ENCODE data around the gene SLC26A1.

Gene SLC26A1

GRCh38 chr4:998096-998691 lies 5.0 kb upstream of the SLC26A1 start:
- DNase-seq = no peak

GRCh38 chr4:997375-998071 lies 4.3 kb upstream of the SLC26A1 start:
- no peak for DNase-seq

DNA sequence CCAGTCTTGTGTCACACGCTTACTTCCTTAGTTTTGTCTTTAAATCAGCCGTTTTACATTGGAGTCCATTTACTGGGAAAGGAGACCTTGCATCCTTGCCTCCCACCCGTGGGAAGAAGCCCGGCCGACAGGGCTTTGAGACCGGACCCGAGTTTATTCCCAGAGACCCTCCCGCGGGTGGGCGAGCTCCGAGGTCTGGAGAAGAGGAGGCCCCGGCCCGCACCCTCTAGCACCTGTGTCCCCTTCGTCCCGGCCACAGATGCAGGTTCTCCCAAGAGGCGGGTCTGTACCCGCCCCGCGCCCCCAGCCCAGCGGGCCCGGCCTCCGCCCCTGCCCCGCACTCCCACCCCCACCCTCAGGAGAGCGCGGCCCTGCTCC lies 3.8 kb upstream of the SLC26A1 start:
- no peak for DNase-seq

DNA sequence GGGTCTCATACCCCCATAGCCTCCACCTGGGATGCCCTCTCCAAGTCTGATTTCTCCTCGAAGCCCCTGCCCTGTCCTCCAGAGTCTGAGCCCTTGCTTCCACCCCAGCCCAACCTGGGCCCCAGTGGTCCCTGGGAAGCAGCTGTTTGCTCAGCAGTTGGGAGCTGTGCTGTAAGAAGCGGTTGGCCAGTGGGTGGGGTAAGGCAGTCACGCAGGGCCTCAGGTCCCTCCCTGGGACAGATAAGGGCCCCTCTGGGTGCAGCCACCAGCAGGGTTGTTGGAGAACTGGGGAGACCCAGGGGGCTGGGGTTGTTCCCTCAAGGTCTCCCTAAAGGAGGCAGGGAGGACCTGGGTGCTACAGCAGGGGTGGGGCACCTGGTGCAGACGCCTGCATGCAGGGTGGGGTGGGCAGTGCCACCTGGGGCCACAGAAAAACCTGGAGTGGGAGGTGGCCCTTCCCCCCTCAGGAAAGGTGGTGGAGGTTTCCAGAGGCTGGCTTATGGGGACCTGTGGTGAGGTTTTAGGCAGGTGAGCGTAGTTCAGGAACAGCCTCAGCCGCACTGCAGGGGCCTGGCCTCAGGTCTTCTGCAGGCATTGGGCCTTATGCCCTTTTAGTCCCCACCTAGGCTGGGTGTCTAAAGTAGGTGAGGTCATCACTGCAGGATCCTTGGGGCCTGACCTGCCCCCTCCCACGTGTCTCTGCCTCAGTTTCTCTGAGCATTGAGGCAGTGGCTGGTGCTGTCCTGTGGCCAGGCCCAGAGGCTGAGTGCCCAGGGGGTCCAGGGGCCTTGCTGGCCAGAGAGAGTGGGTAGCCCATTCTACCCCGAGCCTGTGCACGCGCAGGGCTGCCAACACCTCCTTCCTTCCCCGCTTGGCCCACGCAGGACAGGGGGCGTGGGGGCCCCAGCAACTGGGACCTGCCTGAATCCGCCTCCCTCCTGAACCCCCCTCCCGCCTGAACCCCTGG lies 3.1 kb upstream of the SLC26A1 start:
- DNase-seq = no peak

GRCh38 chr4:995311-996026 lies 2.3 kb upstream of the SLC26A1 start:
- no peak for DNase-seq

DNA sequence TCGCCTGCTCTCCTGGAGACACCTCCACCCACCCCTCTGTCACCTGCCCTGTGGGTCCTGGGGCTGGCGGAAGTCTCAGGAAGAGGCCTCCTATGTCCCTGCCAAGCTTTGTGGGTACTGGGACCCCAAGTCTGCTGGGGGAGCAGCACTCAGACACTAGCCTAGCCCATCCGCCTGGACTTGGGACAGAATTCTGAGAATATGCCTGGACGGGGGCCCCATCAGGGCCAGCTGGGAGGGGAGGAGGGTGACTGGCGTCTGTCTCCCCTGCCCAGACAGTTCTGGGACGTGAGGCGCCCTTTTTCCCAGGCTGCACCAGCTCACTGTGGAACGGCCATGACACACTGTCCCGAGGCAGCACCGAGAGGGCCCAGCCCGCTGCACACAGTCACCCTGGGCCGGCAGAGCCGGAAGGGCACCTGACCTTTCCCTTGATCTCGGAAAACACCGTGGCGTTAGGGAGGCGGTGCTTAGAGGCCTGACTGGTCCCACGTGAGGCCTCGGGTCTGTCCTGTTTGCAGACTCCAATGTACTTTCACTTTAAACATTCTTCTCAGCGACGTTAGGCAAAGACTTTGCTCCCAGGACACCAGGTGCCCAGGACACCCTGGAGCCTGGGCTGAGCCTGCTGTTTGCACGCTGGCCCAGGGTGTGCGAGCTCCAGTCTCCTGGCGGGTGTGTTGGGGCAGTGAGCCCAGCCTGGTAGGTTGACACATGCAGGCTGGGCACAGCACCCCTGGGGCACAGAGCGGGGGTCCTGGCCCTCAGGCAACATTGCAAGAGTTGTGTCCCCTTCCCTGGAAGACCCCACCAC lies 700 bp downstream of the SLC26A1 start:
- DNase-seq = no peak

DNA sequence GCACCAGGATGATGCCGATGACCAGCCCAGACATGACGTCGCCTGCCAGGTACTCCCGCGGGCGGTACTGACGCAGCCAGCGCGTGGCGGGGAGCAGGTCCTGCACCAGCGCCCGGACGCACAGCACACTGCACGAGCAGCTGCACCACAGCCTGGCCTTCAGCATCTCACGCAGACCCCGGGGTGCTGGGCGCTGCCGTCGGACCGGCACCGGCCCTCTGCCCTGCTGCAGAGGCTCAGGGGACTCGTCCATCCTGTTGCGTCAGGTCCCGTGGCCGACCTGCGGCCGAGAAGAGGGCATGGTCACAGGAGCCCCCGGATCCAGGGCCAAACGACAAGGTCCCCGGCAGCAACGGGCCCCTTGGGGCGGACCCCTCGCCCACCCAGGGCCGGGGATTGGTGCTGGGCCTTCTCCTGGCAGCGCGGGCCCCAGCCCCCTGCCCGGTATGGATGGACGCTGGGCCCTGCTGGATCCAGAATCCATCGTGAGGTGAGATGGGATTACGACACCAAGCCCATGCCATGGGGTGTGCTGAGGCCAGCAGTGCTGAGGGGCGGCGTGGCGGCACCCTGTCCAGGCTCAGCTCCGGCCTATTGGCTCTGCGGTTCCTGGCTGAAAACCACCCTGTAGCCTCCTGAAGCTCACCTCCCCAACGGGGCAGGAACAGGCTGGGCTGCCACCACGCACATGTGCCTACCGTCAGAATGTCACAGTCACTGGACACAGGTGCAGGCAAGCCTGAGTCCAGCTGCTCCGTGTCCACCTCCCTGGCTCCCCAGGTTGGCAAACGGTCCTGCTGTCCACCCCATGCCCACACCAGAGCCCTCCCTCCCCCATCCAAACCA lies 1.5 kb downstream of the SLC26A1 start:
- DNase-seq = no peak

DNA sequence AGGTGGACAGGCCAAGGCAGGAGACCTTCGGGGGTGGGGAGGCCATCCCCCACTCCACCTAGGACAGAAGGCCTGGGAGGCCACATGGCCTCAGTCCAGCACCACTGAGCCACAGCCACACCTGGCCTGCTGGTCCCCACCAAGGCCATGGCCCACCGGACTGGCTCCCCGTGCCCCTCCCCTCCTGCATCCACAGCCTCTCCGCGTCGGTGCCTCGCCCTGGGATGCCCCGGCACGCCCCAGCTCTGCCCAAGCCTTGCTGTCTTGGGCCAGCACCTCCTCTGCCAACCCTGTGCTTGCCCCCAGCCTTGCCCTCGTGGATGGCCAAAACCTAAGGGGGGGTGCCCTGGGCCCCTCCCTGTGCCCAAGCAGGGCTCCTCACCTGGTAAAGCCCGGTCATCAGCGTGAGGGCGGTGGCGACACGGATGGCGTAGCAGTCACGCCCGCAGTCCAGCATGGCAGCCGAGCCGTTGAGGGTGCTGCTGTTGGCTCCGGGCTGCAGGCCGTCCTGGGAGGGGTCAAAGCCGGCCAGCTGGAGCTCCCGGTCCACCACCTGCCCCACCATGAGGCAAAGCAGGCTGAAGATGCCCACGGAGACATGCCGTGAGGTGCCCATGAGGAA lies 2.3 kb downstream of the SLC26A1 start:
- DNase-seq = no peak

DNA sequence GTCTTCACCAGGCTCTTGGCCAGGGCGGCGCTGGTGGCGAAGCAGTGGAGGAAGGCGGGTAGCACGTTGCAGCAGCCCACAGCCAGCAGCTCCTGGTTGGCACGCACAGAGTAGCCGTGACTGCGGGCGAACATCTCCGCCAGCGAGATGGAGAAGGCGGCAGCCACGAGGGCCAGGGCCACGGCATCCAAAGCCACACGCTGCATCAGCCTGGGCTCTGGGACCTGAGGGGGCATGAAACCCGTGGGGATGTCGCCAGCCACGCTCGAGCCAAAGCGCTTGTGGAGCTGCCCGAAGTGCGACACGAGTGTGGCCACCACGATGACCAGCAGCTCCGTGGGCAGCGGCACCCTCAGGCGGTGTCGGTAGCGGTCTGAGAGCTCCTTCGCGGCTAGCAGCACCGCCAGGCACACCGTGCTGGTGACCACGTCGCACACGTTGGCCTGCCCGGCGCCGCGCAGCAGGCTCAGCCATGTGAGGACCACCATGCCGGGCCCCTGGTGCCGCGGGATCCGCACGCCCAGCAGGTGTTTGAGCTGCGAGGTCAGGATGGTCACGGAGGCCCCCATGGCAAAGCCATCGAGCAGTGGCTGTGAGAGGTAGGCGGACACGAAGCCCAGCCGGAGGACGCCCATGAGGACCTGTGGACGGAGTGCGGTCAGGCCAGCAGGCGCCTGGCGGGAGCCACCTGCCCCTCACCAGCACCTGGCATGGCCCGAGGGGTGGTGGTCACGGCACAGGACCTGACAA lies 3.3 kb downstream of the SLC26A1 start:
- no peak for DNase-seq

- no peak for DNase-seq
These were observed 4.2 kb downstream of the SLC26A1 start for GRCh38 chr4:988726-989721.

GRCh38 chr4:987624-988513 lies 5.3 kb downstream of the SLC26A1 start:
- DNase-seq = no peak

DNA sequence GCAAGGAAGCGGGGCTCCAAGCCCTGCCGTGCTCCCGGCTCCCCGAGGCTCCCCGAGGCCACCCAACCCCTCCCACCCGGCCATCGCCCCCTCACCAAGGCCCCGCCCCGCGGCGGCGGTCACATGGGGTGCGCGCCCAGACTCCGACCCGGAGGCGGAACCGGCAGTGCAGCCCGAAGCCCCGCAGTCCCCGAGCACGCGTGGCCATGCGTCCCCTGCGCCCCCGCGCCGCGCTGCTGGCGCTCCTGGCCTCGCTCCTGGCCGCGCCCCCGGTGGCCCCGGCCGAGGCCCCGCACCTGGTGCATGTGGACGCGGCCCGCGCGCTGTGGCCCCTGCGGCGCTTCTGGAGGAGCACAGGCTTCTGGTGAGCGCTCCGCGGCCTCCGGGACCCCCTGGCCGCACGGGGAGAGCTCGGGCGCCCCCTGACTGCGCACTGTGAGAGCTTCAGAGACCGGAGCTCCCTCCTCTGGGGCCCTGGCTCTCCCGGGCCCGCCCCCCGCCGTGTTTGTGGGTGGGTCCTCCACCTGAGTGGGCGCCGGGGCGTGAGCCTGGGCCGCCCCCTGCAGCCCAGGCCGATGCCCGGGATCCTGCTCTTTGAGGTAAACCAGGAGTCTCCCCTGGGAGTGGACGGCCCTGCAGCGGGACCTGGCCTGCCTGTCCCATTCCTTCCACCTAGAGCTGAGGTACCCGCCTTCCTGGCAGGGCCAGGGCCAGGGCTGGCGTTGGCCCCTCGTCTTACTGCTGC lies 6.2 kb downstream of the SLC26A1 start, which contains the start of gene IDUA:
TSS of gene IDUA (plus strand) at position 166 of the 745 bp plus-strand sequence. CDS start at position 207, 41 bp downstream.
- DNase-seq = peak; percentile 12

DNA sequence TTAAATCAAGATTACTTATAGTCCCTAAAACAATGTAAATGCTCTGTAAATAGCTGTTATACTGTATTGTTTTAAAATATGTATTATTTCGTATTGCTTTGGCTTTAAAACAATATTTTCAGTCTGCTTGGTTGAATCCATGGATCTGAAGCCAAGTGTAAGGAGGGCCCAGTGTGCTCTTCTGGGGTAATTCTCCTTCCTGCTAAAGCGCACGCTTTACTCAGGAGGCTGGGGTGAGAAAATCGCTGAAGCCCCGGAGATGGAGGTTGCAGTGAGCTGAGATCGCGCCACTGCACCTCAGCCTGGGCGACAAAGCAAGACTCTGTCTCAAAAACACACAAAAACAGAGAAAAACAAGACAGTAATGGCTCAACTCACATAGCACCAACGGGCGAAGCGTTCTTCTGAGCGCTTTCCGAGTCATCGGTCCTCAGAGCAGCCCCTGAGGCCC lies 6.8 kb downstream of the SLC26A1 start:
- DNase-seq = no peak

GRCh38 chr4:985123-985830 lies 7.9 kb downstream of the SLC26A1 start:
- DNase-seq = no peak

DNA sequence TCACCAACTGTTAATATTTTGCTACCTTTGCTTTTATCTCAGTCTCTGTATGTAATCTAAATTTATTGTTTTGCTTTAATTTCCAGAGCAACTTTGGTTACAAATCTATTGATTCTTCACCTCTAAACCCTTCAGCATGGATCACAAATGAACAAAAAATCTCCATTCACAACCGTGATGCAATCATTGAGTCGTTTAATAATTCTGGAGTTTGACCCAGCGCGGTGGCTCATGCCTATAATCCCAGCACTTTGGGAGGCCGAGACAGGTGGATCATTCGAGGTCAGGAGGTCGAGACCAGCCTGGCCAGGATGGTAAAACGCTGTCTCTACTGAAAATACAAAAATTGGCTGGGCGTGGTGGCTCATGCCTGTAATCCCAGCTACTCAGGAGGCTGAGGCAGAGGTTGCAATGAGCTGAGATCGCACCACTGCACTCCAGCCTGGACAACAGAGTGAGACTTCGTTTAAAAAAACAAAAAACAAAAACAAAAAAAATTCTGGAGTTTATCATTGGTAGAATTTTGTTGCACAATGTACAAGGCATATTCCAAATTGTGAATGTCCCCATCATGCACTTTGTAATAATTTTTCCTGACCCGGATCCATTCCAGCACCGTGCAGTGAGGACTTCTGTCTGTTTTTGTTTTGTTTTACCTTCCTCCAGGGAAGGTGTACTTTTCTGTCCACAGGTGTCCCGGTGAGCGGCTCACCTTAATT lies 8.7 kb downstream of the SLC26A1 start:
- no peak for DNase-seq

Measured in DMS79 treated with DMSO at 0.1 percent for 48 hours (cell line).